Endometrium (tissue), 2 donors: ENCODE measurements around the gene MAGOH.
A peak's percentile ranks its signal among the peaks of the same experiment; 100 is the strongest.
"Not testable (repeated sequence)": the region's sequence is repeated elsewhere in the genome, so short reads cannot be mapped to it uniquely, and the experiment has no call there.

Experiments used
- FAIRE-seq: peaks from 2 replicates; lab custom pipeline; 2012; peaks lifted over from hg19 to GRCh38; lab: Jason Lieb, UNC
- donor health status: control.
- donor health status: control.

The MAGOH gene

GRCh38 chr1:53220171-53220961 is 18.0 kb downstream of the MAGOH start, which contains the start of gene CZIB:
Gene CZIB (minus strand): TSS chr1:53220634. CDS start chr1:53220575, 59 bp downstream.
- peak; percentile 8 for FAIRE-seq

- FAIRE-seq = no peak
Observed at GRCh38 chr1:53219711-53220110, 18.6 kb downstream of the MAGOH start.

GRCh38 chr1:53218201-53218600 is 20.1 kb downstream of the MAGOH start:
- no peak for FAIRE-seq

GRCh38 chr1:53214376-53214940 is 23.9 kb downstream of the MAGOH start:
- FAIRE-seq = no peak

- no peak for FAIRE-seq
Observed at GRCh38 chr1:53210954-53211353, 27.4 kb downstream of the MAGOH start.

- no peak for FAIRE-seq
Observed at GRCh38 chr1:53210352-53210751, 28.0 kb downstream of the MAGOH start.

- FAIRE-seq = no peak
Observed at GRCh38 chr1:53207726-53208125, 30.6 kb downstream of the MAGOH start.

GRCh38 chr1:53206735-53207379 is 31.5 kb downstream of the MAGOH start:
- no peak for FAIRE-seq

GRCh38 chr1:53206083-53206685 is 32.1 kb downstream of the MAGOH start:
- not testable (repeated sequence) for FAIRE-seq

- FAIRE-seq = not testable (repeated sequence)
Observed at GRCh38 chr1:53205496-53205895, 32.8 kb downstream of the MAGOH start.

- no peak for FAIRE-seq
Observed at GRCh38 chr1:53203466-53203865, 34.9 kb downstream of the MAGOH start.

GRCh38 chr1:53198241-53198651 is 40.1 kb downstream of the MAGOH start:
- no peak for FAIRE-seq

- FAIRE-seq = no peak
Observed at GRCh38 chr1:53197291-53198200, 40.8 kb downstream of the MAGOH start.

- FAIRE-seq = peak; percentile 74
Observed at GRCh38 chr1:53196485-53197290, 41.6 kb downstream of the MAGOH start, which contains the start of gene CPT2. Gene CPT2 (plus strand): TSS chr1:53196824. CDS start chr1:53196944, 120 bp downstream.

GRCh38 chr1:53196017-53196484 is 42.3 kb downstream of the MAGOH start:
- no peak for FAIRE-seq

- no peak for FAIRE-seq
Observed at GRCh38 chr1:53195246-53196016, 42.9 kb downstream of the MAGOH start.

GRCh38 chr1:53190210-53190611 is 48.1 kb downstream of the MAGOH start:
- FAIRE-seq = no peak

- FAIRE-seq = no peak
Observed at GRCh38 chr1:53189061-53189460, 49.3 kb downstream of the MAGOH start.

- no peak for FAIRE-seq
Observed at GRCh38 chr1:53188099-53188498, 50.2 kb downstream of the MAGOH start.

- no peak for FAIRE-seq
Observed at GRCh38 chr1:53187401-53187800, 50.9 kb downstream of the MAGOH start.
